GM19397 (cell line): ENCODE data around the gene HOXD12.

Source experiments
- ATAC-seq: cut with Tn5 transposase; IDR thresholded peaks from one replicate; pipeline ENCODE4 v1.9.1; 2021; ENCODE audit warnings: mild to moderate bottlenecking, moderate library complexity; ENCODE audit not compliant: unreplicated experiment

HOXD12 gene

DNA sequence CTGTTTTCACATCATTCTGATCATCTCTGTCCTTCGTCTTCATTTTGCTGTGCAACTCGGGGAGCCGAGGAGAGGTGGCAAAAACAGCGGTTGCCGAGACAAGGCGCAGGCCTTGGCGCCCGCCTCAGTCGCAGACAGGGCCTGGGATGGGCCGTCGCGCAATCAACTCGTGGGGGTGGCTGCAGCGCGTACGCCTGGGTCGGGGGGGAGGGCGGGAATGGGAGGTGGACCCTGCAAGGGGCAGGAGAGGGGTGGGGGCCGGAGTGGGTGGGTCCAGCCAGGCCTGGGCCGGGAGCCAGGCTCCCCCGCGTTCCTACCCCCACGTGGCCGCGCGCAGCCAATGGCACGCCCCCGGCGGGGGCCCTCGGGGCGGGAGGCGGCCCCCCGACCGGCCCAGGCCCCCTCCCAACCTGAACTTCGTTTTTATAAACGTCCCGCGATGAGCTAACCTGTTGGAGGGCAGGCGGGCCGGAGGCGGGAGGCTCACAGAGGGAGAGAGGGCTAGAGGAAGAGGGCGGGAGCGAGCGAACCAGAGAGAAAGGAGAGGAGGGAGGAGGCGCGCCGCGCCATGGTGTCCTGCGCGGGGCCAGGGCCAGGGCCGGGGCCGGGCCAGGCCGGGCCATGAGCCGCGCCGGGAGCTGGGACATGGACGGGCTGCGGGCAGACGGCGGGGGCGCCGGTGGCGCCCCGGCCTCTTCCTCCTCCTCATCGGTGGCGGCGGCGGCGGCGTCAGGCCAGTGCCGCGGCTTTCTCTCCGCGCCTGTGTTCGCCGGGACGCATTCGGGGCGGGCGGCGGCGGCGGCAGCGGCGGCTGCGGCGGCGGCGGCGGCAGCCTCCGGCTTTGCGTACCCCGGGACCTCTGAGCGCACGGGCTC is 7.1 kb upstream of the HOXD12 start, which contains the start of gene HOXD13:
Gene HOXD13 (plus strand): TSS at position 452 of the 875 bp plus-strand sequence. CDS start 170 bp downstream, at position 622.
- no peak for ATAC-seq

DNA sequence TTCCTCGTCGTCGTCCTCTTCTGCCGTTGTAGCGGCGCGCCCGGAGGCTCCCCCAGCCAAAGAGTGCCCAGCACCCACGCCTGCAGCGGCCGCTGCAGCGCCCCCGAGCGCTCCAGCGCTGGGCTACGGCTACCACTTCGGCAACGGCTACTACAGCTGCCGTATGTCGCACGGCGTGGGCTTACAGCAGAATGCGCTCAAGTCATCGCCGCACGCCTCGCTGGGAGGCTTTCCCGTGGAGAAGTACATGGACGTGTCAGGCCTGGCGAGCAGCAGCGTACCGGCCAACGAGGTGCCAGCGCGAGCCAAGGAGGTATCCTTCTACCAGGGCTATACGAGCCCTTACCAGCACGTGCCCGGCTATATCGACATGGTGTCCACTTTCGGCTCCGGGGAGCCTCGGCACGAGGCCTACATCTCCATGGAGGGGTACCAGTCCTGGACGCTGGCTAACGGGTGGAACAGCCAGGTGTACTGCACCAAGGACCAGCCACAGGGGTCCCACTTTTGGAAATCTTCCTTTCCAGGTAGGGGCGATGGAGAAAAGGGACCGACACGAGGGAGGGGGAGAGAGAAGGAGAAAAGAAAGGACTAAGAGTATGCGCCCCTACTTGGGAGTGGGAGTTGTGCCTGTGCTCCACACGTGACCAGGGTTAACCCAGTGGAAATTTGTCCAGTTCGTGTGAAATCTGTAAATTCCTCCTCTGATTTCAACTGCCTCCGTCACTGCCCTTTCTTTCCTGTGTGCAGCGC is 6.3 kb upstream of the HOXD12 start:
- no peak for ATAC-seq

- ATAC-seq, result no peak
Measured at GRCh38 chr2:176093898-176094249, 5.7 kb upstream of the HOXD12 start.

DNA sequence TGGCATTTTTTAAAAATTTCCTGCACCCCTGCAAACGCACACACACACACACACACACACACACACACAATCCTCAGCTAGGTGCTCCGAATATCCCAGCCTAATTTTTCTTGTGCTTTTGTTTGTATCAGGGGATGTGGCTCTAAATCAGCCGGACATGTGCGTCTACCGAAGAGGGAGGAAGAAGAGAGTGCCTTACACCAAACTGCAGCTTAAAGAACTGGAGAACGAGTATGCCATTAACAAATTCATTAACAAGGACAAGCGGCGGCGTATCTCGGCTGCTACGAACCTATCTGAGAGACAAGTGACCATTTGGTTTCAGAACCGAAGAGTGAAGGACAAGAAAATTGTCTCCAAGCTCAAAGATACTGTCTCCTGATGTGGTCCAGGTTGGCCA is 5.2 kb upstream of the HOXD12 start:
- ATAC-seq, result no peak

DNA sequence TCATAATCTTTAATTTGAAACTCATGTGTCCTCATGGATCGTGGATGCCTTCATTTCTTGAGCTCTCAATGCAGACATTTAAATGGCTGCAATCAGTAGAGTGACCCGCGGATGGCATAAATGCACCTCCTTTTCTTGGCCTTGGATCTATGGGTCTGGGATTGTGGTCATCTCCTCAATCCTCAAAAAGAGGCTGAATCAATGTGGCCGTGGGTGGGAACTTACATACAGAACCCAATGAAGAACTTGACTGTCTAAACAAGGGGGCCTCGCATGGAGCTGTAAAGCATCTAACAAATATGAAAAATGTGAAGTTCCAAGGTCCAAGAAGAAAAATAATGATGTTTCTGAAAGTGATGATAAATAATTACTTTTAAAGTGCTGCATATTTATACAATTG is 4.2 kb upstream of the HOXD12 start:
- ATAC-seq, result no peak

- ATAC-seq, result no peak
Measured at GRCh38 chr2:176096243-176096985, 3.2 kb upstream of the HOXD12 start.

- ATAC-seq, result peak; percentile 93
Measured at GRCh38 chr2:176096986-176097819, 2.4 kb upstream of the HOXD12 start.

GRCh38 chr2:176097820-176098365 is 1.7 kb upstream of the HOXD12 start:
- no peak for ATAC-seq

- no peak for ATAC-seq
Measured at GRCh38 chr2:176098366-176099158, 1.0 kb upstream of the HOXD12 start.

DNA sequence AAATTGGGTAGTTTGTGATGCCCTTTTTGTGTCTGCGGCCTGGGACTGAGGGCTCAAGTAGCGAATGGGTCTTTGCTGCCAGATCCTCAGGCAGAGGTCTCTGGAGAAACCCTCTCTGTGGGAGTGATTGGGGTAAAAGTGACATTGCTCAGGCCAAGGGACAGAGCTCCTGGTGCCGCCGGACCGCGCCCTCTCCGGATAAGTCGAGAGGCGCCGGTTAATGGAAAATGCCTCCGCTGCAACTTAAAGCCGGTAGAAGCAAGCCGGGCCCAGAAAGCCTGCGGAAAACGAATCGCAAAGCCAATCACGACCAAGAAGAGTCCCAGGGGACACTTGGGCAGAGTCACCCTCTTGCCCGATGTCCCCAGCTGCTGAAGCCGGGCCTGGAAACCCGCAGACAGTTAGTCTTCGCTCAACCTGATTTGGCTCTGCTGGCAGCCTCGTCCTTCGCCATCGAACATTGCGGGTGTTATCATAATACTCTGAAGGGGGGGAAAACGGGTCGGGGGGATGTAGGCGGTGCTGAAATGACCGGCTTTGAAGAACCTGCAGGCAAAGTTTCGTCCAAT is 352 bp upstream of the HOXD12 start:
- no peak for ATAC-seq

DNA sequence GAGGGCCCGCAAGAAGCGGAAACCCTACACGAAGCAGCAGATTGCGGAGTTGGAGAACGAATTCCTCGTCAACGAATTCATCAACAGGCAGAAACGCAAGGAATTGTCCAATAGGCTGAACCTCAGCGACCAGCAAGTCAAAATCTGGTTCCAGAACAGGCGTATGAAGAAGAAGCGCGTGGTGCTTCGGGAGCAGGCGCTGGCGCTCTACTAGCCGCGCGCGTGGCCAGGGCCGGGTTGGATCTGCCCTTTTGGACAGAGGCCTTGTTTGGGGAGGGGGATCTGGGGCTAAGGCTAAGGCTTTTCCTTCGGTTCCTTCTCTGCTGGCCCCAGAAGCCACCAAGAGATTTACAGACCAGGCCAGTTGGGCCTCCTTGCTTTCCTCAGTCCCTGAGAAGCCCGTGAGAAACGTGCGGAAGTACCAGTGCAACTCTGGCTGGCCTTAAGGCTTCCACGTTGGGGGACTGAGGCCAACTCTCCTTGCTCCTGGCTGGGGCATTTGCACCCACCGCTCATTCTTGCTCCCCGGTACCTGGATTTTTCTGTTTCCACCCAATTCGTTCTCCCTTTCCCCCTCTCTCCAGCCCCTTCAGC is 1.0 kb downstream of the HOXD12 start:
- ATAC-seq, result no peak

DNA sequence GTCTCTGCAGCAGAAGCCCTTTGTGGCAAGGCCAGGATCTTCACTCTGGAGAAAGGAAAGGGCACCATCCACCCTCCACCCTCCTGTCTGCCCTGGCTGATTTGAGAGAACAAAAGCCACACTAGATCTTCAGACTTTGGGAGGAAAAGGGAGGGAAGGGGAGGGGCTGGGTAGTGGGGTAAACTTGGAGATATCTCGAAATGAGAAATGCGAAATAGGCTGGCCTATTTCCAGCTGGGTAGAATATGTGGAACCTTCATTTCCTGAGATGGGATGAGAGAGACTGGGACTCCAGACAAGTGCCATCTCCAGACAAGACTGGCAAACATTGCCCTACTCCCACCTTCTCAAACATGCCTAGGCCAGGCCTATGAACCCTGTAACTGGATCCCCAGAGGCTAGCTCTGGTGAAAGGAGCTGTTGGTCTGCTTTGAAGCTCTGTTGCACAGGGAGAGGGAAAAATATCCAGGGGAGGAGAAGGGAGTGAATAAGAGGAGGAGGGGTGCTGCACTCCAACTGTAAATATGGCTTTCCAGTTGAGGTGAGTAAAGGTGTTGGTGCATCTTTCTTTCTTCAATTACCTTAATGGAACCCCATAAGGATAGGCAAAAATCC is 1.7 kb downstream of the HOXD12 start:
- ATAC-seq, result no peak

- ATAC-seq, result no peak
Measured at GRCh38 chr2:176101842-176102241, 2.2 kb downstream of the HOXD12 start.

- no peak for ATAC-seq
Measured at GRCh38 chr2:176102309-176102866, 2.8 kb downstream of the HOXD12 start.

- ATAC-seq, result no peak
Measured at GRCh38 chr2:176103194-176103593, 3.6 kb downstream of the HOXD12 start.

DNA sequence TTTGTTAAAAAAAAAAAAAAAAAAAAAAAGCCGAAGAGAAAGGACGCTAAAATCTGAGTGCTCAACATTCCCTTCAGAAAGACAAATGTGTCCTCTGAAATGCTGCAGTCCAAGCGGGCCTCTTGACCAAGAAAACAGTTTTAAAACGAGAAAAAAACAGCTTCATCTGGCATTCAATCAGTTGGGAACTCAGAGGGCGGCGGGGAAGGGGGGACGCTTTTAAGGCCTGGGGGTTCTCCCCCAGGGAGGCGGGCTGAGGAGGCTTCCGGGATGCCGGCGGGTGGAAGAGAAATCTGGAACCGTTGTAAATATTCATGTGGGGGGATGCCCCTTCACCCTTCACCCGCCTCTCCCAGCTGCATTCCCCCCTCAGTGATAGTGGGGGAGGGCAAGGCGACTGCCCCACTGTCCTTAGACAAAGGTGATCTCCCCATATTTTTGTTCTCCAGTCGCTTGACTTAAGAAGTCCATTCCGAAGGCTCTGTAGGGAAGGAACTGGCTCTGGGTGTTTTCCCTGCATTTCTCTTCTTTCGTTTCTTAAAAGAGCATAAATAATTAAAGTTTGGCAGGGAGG is 4.2 kb downstream of the HOXD12 start:
- no peak for ATAC-seq

GRCh38 chr2:176104316-176105077 is 4.9 kb downstream of the HOXD12 start:
- ATAC-seq, result no peak
